HL-60 (cell line): ENCODE data around the gene FAM53B.

ENCODE experiments used
- CTCF ChIP-seq: IDR thresholded peaks from one replicate; pipeline ENCODE4 v1.5.1; 2011; ENCODE audit warnings: low read length, control low read depth, inconsistent platforms; ENCODE audit not compliant: insufficient read depth
- POLR2AphosphoS5 ChIP-seq: IDR thresholded peaks from 2 replicates; pipeline ENCODE4 v1.6.1; 2012; ENCODE audit warnings: low read depth

- TF ChIP-seq POLR2AphosphoS5 (no peak), CTCF (no peak)
Observed at GRCh38 chr10:124598196-124598595, 146.0 kb downstream of the FAM53B start.
